ENCODE results near the gene SPAG6. TPM values are rescaled to one million over a fixed set of nuclear protein-coding genes. Genes with fewer than 3 reads are reported as not detected.

SPAG6 gene
- total and polyA plus RNA-seq, 9 of the 15 experiments (the other 6 are each of a cell fraction or from before 2014, with no cell fraction given), result 3.5 to 23.1 (median 11.8) TPM

DNA sequence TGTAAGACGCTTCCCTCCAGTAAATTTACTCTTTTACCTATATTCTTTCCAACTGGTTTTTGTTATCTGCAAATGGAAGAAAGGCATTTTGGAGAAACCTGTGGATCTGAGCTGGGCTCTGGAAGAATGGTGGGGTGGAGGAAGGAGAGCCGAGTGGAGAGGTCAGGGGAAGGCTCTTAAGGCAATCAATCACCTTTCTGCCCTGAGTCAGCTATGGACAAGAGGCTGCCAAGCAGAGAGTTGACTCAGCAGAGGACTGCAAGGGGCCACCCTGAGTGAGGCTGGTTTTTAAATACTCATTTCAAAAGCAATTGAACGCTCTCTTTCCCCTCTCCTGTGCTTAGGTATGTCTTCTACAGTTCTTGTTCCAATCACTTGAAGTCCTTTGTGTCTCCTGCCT lies 81.8 kb downstream of the SPAG6 start (continued):
- no peak for TF ChIP-seq FUS (optimal IDR thresholded peaks at IDR 0.05; ENCODE audit: low read depth, low read length)
- no peak for TF ChIP-seq KAT7 (CRISPR knock-in tag; IDR thresholded peaks at IDR 0.05; ENCODE audit: borderline replicate concordance)
- TF ChIP-seq PBX2 (CRISPR knock-in tag; IDR thresholded peaks at IDR 0.05; ENCODE audit: low read depth), result peak; percentile 81
- peak; percentile 97 for TF ChIP-seq PBX2 (tag; conservative IDR thresholded peaks at IDR 0.05; ENCODE audit: low read depth)
- no peak for TF ChIP-seq ZNF121 (CRISPR knock-in tag; conservative IDR thresholded peaks at IDR 0.05)
- TF ChIP-seq TAL1 (IDR thresholded peaks at IDR 0.05), result no peak
- TF ChIP-seq NBN (IDR thresholded peaks at IDR 0.05; ENCODE audit: low read depth), result no peak
- TF ChIP-seq, protein P1, sequence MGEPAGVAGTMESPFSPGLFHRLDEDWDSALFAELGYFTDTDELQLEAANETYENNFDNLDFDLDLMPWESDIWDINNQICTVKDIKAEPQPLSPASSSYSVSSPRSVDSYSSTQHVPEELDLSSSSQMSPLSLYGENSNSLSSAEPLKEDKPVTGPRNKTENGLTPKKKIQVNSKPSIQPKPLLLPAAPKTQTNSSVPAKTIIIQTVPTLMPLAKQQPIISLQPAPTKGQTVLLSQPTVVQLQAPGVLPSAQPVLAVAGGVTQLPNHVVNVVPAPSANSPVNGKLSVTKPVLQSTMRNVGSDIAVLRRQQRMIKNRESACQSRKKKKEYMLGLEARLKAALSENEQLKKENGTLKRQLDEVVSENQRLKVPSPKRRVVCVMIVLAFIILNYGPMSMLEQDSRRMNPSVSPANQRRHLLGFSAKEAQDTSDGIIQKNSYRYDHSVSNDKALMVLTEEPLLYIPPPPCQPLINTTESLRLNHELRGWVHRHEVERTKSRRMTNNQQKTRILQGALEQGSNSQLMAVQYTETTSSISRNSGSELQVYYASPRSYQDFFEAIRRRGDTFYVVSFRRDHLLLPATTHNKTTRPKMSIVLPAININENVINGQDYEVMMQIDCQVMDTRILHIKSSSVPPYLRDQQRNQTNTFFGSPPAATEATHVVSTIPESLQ (CRISPR knock-in tag; IDR thresholded peaks at IDR 0.05), result no peak
- TF ChIP-seq RAD21 (CRISPR knock-in tag; conservative IDR thresholded peaks at IDR 0.05 in 1 of 2, IDR thresholded peaks at IDR 0.05 in 1 of 2), result peak in 1 of 2 experiments; percentile 17; a peak in 1 of 4 replicates
- no peak for TF ChIP-seq TBL1XR1 (IDR thresholded peaks at IDR 0.05; ENCODE audit: low read length in 2 of 2)
- no peak for TF ChIP-seq ZNF133 (CRISPR knock-in tag; IDR thresholded peaks at IDR 0.05)
- TF ChIP-seq PCBP2 (IDR thresholded peaks at IDR 0.05; ENCODE audit: low read depth, low read length, poor library complexity, severe bottlenecking), result no peak
- no peak for TF ChIP-seq SMAD4 (CRISPR knock-in tag; conservative IDR thresholded peaks at IDR 0.05)
- TF ChIP-seq RBM17 (IDR thresholded peaks at IDR 0.05; ENCODE audit: borderline replicate concordance, low read depth, low read length), result no peak
- no peak for TF ChIP-seq NFATC3 (IDR thresholded peaks at IDR 0.05)
- no peak for TF ChIP-seq PHB2 (IDR thresholded peaks at IDR 0.05; ENCODE audit: low read depth)
